A673 (cell line): ENCODE data around the gene NPIPA2. TPM values are rescaled to one million over a fixed set of nuclear protein-coding genes. Genes with fewer than 3 reads are reported as not detected.
"Not testable (repeated sequence)": the region's sequence is repeated elsewhere in the genome, so short reads cannot be mapped to it uniquely, and the experiment has no call there.

Experiments used
- BruUV-seq: library from RNA; stranded (reverse); fragments of 400-500 nt; replicated peaks from 2 replicates; lab custom pipeline; 2021; lab: Mats Ljungman, UMichigan
- CTCF ChIA-PET: fragments of 300-600 bp; sonication (Branson Sonifier 250); formaldehyde crosslinking; loops from one replicate; lab custom pipeline; 2022; ENCODE audit warnings: antibody characterized with exemption; lab: Charles Lee
- POLR2A ChIA-PET: fragments of 300-600 bp; sonication (Branson Sonifier 250); formaldehyde crosslinking; loops from one replicate; lab custom pipeline; 2022; ENCODE audit warnings: antibody characterized with exemption; ENCODE audit not compliant: low non-redundant PET; lab: Charles Lee
- DNase-seq: peaks from one replicate; pipeline ENCODE4 v3.0.0-alpha.2; 2015; ENCODE audit warnings: low spot score
- H3K27ac ChIP-seq: fragments of 200-600 bp; sonication (generic); 2 replicates; pipeline ENCODE4 v1.5.1; 2016; ENCODE audit warnings: mixed run types, low read depth, mild to moderate bottlenecking, mixed read lengths, antibody characterized with exemption, low read length; ENCODE audit not compliant: poor library complexity, severe bottlenecking
- H3K27me3 ChIP-seq: fragments of 200-600 bp; sonication (generic); replicated peaks from 2 replicates; pipeline ENCODE4 v1.6.1; 2017; ENCODE audit warnings: mixed run types, low read depth, mild to moderate bottlenecking, mixed read lengths, antibody characterized with exemption, low read length; ENCODE audit not compliant: insufficient read depth, poor library complexity
- H3K36me3 ChIP-seq: fragments of 200-600 bp; sonication (generic); 2 replicates; pipeline ENCODE4 v1.6.1; 2016; ENCODE audit warnings: mixed run types, mild to moderate bottlenecking, mixed read lengths, antibody characterized with exemption, low read length; ENCODE audit not compliant: insufficient read depth, poor library complexity, severe bottlenecking
- H3K4me1 ChIP-seq: fragments of 200-600 bp; sonication (generic); 2 replicates; pipeline ENCODE4 v1.6.1; 2017; ENCODE audit warnings: mixed run types, mild to moderate bottlenecking, mixed read lengths, antibody characterized with exemption, low read length; ENCODE audit not compliant: insufficient read depth, poor library complexity, severe bottlenecking
- H3K4me3 ChIP-seq: fragments of 200-600 bp; sonication (generic); 2 replicates; pipeline ENCODE4 v1.5.1; 2016; ENCODE audit warnings: low read depth, mixed run types, mild to moderate bottlenecking, mixed read lengths, low read length; ENCODE audit not compliant: poor library complexity, severe bottlenecking
- H3K9me3 ChIP-seq: fragments of 200-600 bp; sonication (generic); 2 replicates; pipeline ENCODE4 v1.6.1; 2016; ENCODE audit warnings: mixed run types, low read depth, mild to moderate bottlenecking, mixed read lengths, antibody characterized with exemption, low read length; ENCODE audit not compliant: poor library complexity, severe bottlenecking
- intact Hi-C: fragments of 100-400 bp; cut with micrococcal nuclease; formaldehyde crosslinking; loops from one replicate; pipeline ENCODE4 v1.10.0; 2022; ENCODE audit not compliant: unreplicated experiment
- total RNA-seq: library from RNA; stranded (reverse); gene quantifications from 2 replicates; pipeline ENCODE4 v1.2.3, GENCODE V29; 2021

NPIPA2 gene
- total RNA-seq, 1 experiment from 2014 or later: 7.8 TPM

DNA sequence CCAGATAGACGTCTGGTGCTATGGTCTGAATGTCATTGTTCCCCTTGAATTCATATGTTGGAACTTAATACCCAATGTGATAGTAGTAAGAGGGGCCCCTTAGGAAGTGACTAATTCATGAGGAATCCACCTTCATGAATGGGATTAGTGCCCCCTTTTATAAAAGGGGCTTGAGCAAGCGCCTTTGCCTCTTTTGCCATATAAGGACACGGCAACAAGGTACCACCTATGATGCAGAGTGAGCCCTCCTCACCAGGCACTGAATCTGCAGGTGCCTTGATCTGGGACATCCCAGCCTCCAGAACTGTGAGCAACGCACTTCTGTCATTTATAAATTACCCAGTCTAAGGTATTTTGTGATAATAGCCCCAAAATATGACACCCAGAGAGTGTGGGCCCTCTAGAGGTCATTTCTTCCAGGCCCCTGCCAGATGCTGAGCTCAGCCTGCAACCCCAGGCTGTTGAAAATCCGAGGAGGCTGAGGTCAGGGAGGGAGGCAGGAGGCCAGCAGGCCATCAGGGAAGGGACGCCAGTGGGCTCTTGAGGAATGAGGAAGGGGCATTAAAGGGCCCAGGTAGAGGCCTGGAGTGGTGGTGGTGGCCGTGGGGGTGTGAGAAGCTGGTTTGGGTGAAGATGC lies 48.1 kb downstream of the NPIPA2 start:
- intact Hi-C loops, DNase-seq, CTCF ChIA-PET, H3K4me3 ChIP-seq, H3K27ac ChIP-seq, H3K36me3 ChIP-seq, H3K9me3 ChIP-seq, H3K4me1 ChIP-seq, POLR2A ChIA-PET, BruUV-seq, H3K27me3 ChIP-seq: not testable (repeated sequence)

DNA sequence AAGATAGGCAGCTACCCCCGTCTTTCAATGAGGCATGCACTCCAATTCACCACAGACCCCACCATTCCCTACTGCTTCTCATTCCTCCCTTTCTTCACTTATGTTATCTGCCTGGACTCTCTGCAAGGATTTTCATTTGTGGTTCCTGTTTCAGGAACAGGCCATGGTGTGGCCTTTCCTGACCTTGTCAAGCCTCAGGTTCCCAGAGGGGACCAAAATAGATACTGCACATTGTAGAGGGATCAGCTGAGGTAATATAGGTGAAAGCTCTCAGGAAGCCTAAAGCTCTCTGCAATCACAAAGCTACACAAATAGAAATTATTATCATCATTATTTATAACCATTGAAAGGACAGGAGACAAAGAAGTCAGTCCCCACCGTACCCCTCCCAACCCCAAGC lies 50.6 kb downstream of the NPIPA2 start:
- H3K27ac ChIP-seq, CTCF ChIA-PET, H3K4me1 ChIP-seq, H3K4me3 ChIP-seq, H3K36me3 ChIP-seq, DNase-seq, H3K9me3 ChIP-seq, POLR2A ChIA-PET, intact Hi-C loops, H3K27me3 ChIP-seq, BruUV-seq: not testable (repeated sequence)

DNA sequence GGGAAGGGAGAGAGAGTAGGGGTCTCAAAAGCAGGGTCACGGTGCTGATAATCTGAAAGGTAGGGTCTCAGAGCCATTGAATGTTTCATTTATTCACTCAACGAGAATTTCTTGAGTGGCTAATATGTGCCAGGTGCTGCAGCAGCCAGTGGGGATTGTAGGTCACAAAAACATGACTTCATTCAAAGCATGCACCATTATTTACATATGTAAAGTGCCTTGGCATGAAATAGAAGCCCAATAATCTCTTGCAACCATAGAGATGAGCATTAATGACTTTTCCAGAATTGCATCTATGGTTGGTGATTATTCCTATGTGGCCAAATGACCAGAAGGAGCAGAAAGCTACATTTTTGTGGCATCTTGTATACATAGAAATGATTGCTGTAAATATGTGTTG lies 55.2 kb downstream of the NPIPA2 start:
- POLR2A ChIA-PET, H3K27me3 ChIP-seq, H3K27ac ChIP-seq, H3K4me3 ChIP-seq, BruUV-seq, H3K4me1 ChIP-seq, H3K36me3 ChIP-seq, DNase-seq, H3K9me3 ChIP-seq, intact Hi-C loops, CTCF ChIA-PET: not testable (repeated sequence)

DNA sequence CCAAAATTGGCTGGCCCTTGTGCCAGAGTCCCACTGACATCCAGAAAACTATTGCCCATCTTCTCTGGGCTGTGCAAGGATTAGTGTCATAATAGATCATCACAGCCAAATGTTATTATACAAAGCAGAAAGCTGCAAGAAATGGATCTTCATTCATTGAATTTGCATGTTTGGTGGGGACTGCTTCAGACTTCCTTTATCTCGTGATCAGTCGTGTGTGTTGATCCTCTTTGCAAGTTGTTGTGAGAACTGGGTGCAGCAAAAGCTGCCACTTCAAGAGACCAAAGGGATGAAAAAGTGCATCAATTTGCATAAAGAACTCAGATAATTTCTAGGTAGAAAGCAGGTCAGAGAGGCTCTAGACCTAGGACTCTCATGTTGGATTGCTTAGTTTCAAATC lies 61.2 kb downstream of the NPIPA2 start:
- BruUV-seq, H3K4me1 ChIP-seq, H3K27ac ChIP-seq, H3K36me3 ChIP-seq, H3K4me3 ChIP-seq, DNase-seq, CTCF ChIA-PET, H3K27me3 ChIP-seq, intact Hi-C loops, POLR2A ChIA-PET, H3K9me3 ChIP-seq: not testable (repeated sequence)

- H3K9me3 ChIP-seq, H3K4me1 ChIP-seq, BruUV-seq, DNase-seq, H3K27ac ChIP-seq, H3K4me3 ChIP-seq, H3K27me3 ChIP-seq, intact Hi-C loops, POLR2A ChIA-PET, CTCF ChIA-PET, H3K36me3 ChIP-seq: not testable (repeated sequence)
These were observed 64.9 kb downstream of the NPIPA2 start for GRCh38 chr16:14807184-14807678.

GRCh38 chr16:14813890-14814289 lies 71.6 kb downstream of the NPIPA2 start:
- H3K36me3 ChIP-seq, H3K27ac ChIP-seq, DNase-seq, CTCF ChIA-PET, intact Hi-C loops, BruUV-seq, H3K4me1 ChIP-seq, POLR2A ChIA-PET, H3K4me3 ChIP-seq, H3K27me3 ChIP-seq, H3K9me3 ChIP-seq: not testable (repeated sequence)
